Thoracic aorta (tissue), 2 donors: Measurements from ENCODE around the gene ADGRG1. TPM values are rescaled to one million over a fixed set of nuclear protein-coding genes. Genes with fewer than 3 reads are reported as not detected.

Experiments used
- ATAC-seq: fragments of 150-250 bp; one replicate; pipeline ENCODE4 v1.8.0; 2017; ENCODE audit warnings: low read depth; ENCODE audit not compliant: insufficient number of reproducible peaks, low FRiP score
- DNase-seq: peaks from one replicate; pipeline ENCODE4 v3.0.0-alpha.2; 2020; ENCODE audit warnings: low spot score
- H3K27ac ChIP-seq, 2 donors: fragments of 200-600 bp; sonication (generic); 1 replicate in 1 of 2; 2 replicates in 1 of 2; pipeline ENCODE4 v1.5.1; 2016; ENCODE audit warnings: mild to moderate bottlenecking in 2 of 2, moderate library complexity in 2 of 2
- H3K27me3 ChIP-seq: fragments of 200-600 bp; sonication (generic); replicated peaks from 2 replicates; pipeline ENCODE4 v1.6.0; 2016; ENCODE audit warnings: mild to moderate bottlenecking; ENCODE audit not compliant: insufficient read depth
- H3K36me3 ChIP-seq: fragments of 200-600 bp; sonication (generic); one replicate; pipeline ENCODE4 v1.5.1; 2016
- H3K4me1 ChIP-seq, 2 donors: fragments of 200-600 bp; sonication (generic); 1 replicate in 1 of 2; 2 replicates in 1 of 2; pipeline versions ENCODE4 v1.5.1 to v1.6.0; 2016; ENCODE audit warnings: low read depth in 2 of 2, mild to moderate bottlenecking in 1 of 2; ENCODE audit not compliant: control insufficient read depth in 1 of 2
- H3K4me3 ChIP-seq: fragments of 200-600 bp; sonication (generic); 2 replicates; pipeline ENCODE4 v1.5.1; 2016; ENCODE audit warnings: mild to moderate bottlenecking
- H3K9me3 ChIP-seq: fragments of 200-600 bp; sonication (generic); 2 replicates; pipeline ENCODE4 v1.5.1; 2016
- total RNA-seq, 2 donors: library from RNA; depleted of rRNA; stranded (reverse); fragments of >200 nt; gene quantifications; one replicate each; pipeline versions ENCODE4 v1.1.0 to v1.2.3, GENCODE V29; 2016
- TF ChIP-seq, protein P1 (sequence below): fragments of 200-600 bp; sonication (generic); IDR thresholded peaks from one replicate; pipeline ENCODE4 v1.5.1; 2019; ENCODE audit warnings: antibody characterized with exemption

ADGRG1 gene
- total RNA-seq, 2 donors from 2014 or later, result 5.4 to 79.1 TPM

DNA sequence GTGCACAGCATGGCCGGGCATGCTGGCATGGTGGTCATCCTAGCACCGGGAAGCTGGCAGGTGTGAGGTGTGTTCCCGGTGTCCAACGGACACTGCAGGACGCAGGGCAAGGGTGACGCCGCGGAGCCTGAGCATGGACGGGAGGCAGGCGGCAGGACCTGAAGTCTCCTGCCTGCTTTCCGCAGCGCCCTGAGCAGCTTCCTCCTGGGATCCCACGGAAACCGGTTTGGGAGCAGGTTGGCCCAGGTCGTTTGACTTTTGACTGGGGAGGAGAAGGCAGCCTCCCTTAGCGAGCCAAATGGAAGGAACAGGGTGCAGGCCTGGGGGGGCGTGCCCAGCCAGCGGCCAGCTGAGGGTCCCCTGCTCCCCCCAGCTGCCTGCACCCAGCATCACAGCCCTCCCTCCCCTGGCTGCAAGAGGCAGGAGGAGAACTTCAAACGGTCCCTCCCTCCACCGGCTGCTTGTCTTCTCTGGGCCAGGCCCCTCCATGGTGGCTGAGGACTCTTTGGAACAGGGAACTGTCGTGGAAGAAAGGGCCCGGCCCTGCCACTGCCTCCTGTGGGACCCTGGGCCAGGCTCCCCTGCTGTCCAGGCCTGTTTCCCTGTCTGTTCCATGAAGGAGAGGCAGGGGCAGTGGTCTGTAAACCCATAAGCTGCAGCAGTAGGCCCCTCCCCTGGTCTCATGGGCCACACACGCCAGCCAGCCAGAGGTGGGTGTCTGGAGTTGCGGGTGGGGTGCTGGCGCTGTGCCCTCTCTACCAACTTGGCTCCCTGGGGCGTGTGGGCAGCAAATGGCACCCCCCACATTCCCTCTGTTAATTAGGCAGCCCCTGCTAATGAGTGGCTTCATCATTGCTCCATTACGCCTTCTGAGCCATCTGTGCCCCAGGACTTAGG, 7.8 kb upstream of the ADGRG1 start:
- Histone ChIP-seq H3K36me3 (no peaks in the 10 kb centered on the region), H3K27ac (no peak overlapping the region), H3K27me3 (no peaks in the 10 kb centered on the region), H3K9me3 (no peaks in the 10 kb centered on the region), H3K4me3 (no peak overlapping the region), H3K4me1 (no peaks in the 10 kb centered on the region)
- DNase-seq (no peak), ATAC-seq (no peak)
- TF ChIP-seq, protein P1, sequence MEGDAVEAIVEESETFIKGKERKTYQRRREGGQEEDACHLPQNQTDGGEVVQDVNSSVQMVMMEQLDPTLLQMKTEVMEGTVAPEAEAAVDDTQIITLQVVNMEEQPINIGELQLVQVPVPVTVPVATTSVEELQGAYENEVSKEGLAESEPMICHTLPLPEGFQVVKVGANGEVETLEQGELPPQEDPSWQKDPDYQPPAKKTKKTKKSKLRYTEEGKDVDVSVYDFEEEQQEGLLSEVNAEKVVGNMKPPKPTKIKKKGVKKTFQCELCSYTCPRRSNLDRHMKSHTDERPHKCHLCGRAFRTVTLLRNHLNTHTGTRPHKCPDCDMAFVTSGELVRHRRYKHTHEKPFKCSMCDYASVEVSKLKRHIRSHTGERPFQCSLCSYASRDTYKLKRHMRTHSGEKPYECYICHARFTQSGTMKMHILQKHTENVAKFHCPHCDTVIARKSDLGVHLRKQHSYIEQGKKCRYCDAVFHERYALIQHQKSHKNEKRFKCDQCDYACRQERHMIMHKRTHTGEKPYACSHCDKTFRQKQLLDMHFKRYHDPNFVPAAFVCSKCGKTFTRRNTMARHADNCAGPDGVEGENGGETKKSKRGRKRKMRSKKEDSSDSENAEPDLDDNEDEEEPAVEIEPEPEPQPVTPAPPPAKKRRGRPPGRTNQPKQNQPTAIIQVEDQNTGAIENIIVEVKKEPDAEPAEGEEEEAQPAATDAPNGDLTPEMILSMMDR, result no peak

DNA sequence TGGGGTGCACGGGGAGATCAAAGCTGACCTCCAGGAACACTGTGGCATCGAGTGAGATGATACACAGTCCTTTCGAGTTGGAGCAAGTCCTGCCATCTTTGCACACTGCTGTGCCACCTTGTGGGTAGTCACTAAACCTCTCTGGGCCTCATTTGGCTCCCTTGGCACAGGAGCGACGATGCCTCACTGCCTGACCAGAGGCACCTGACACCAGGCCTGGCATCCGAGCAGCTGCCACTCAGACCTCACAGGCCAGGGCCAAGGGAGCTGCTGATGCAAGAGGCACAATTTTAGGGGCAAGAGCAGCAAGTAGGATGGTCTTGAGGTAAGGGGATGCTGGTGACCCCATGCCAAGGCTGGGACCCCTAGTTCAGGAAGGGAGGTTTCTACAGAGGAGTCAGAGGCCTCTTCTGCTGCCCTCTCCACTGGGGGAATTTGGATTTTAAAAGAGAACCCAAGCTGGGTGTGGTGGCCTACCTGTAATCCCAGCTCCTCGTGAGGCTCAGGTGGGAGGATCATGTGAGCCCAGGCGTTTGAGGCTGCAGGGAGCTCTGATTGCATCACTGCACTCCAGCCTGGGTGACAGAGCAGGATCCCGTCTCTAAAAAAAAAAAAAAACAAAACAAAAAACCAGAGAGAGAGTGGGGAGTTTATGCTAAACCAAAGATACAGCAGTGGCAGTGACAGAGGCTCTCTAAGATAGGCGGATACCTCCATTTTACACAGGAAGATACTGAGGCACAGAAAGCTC, 6.7 kb upstream of the ADGRG1 start:
- TF ChIP-seq, protein P1, result no peak
- Histone ChIP-seq H3K4me3 (no peak overlapping the region), H3K4me1 (no peaks in the 10 kb centered on the region), H3K27ac (no peak overlapping the region), H3K9me3 (no peaks in the 10 kb centered on the region), H3K36me3 (no peaks in the 10 kb centered on the region), H3K27me3 (no peaks in the 10 kb centered on the region)
- no peak for DNase-seq
- ATAC-seq, result no peak

DNA sequence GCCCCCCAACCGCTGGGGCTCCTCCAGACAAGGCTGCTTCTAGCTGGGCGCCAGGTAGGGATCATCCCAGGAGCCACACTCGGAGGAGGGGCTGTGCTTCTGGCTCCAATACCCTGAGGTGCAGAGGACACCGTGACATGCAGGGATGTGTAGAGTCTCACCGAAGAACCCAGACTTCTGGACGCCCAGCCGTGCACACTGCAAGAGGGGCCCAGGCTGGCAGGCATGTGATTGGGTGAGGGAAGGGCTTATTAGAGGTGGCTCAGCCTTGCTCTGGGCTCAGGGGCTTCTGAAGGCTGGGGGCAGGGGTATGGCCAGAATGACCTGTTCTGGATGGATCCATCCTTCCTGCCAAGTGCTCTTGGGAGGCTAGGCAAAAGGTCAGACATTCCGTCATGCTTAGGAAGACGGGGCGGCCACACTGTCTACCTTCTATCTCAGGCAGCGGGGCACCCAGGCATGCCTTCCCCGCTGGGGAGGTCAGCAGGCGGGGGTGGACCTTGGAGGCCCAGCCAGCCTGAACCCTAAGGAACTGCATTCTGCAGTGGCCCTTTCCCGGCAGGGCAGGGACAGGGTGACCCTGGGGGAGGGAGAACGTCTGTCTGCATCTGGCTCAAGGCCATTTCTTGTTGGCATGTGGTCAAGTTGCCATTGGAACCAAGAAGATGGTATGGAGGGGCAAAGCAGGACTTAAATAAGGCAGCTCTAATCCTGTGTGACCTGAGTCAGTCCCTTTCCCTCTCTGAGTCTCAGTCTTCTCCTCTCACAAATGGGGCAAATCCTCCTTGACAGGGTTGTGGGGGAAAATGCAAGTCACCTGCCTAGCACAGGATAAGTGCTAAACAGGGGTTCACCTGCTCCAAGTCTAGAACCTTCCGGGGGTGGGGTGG, 5.8 kb upstream of the ADGRG1 start:
- Histone ChIP-seq H3K36me3 (no peaks in the 10 kb centered on the region), H3K9me3 (no peaks in the 10 kb centered on the region), H3K27ac (no peak overlapping the region), H3K27me3 (no peaks in the 10 kb centered on the region), H3K4me3 (no peak overlapping the region), H3K4me1 (peaks cover 0 to under 1% of the 10 kb centered on the region in 2 donors)
- DNase-seq, result no peak
- no peak for ATAC-seq
- TF ChIP-seq, protein P1, result no peak

DNA sequence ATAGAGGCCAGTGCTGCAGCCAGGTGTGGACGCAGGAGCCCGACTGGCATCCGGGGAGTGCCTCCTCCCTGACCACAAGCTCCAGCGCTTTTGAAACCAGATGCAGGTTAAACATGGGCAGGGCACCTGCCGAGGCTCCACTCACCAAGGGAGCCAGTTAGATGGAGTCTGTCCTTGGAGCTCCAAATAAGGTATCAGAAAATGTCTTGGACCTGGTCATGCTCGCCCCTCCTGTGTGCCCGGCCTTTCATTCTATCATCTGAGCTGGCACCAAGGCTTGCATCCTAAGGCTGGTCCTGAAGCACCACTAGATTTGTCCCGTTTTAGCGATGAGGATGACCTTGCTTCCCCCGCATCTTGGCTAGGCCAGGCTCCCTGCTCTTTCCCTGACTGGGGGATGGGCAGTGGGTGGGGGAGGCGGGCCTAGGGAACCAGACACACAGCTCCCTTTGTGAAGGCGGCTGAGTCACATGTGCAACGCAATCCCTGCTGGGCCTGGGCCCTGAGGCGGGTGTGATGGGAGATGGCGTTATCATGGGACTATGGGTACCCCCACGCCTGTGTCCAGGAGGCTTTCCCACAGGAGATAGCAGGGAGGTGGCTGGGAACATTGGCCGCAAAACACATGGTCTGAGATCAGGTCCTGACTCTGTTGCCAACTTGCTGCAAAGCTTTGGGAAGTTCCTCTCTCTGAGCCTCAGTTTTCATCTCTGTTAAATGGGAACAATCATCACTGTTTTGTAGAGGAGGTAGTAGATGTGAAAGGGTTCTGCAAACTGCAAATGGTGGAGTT, 5.0 kb upstream of the ADGRG1 start:
- Histone ChIP-seq H3K4me1 (peaks cover 0 to 9% of the 10 kb centered on the region in 2 donors), H3K27ac (no peak overlapping the region), H3K27me3 (no peaks in the 10 kb centered on the region), H3K9me3 (no peaks in the 10 kb centered on the region), H3K4me3 (no peak overlapping the region), H3K36me3 (no peaks in the 10 kb centered on the region)
- ATAC-seq (no peak), DNase-seq (no peak)
- TF ChIP-seq, protein P1, result no peak
